Panc1 (cell line): ENCODE measurements around the gene CADPS2. TPM values are rescaled to one million over a fixed set of nuclear protein-coding genes. Genes with fewer than 3 reads are reported as not detected.

Experiments
- ATAC-seq: fragments of 200-7000 bp; cut with Tn5 transposase; 2 replicates; pipeline ENCODE4 v1.9.1; 2020; ENCODE audit warnings: mild to moderate bottlenecking, moderate library complexity
- BruUV-seq: library from RNA; stranded (reverse); fragments of 400-500 nt; replicated peaks from 2 replicates; lab custom pipeline; 2021; lab: Mats Ljungman, UMichigan
- CTCF ChIA-PET: fragments of 300-600 bp; sonication (Branson Sonifier 250); formaldehyde crosslinking; loops from one replicate; lab custom pipeline; 2022; ENCODE audit warnings: antibody characterized with exemption; lab: Charles Lee
- POLR2A ChIA-PET: fragments of 300-600 bp; sonication (Branson Sonifier 250); formaldehyde crosslinking; loops from one replicate; lab custom pipeline; 2022; ENCODE audit warnings: antibody characterized with exemption; lab: Charles Lee
- DNase-seq: peaks from one replicate; pipeline ENCODE4 v3.0.0-alpha.2; 2010; ENCODE audit warnings: low read depth, low spot score
- H3K27ac ChIP-seq: 2 replicates; pipeline ENCODE4 v1.5.1; 2011; ENCODE audit warnings: mild to moderate bottlenecking, low read length, inconsistent platforms
- H3K27me3 ChIP-seq: fragments of 200-500 bp; sonication (Bioruptor generic); 2 replicates; pipeline ENCODE4 v1.6.0; 2014; ENCODE audit warnings: low read length, inconsistent platforms; ENCODE audit not compliant: control insufficient read depth, insufficient read depth
- H3K36me3 ChIP-seq: fragments of 200-500 bp; sonication (Bioruptor generic); 2 replicates; pipeline ENCODE4 v1.5.1; 2014; ENCODE audit warnings: inconsistent platforms, mild to moderate bottlenecking, low read length, moderate library complexity; ENCODE audit not compliant: control insufficient read depth, insufficient read depth
- H3K4me1 ChIP-seq: 2 replicates; pipeline ENCODE4 v1.5.1; 2011; ENCODE audit warnings: inconsistent platforms, mild to moderate bottlenecking, low read length, moderate library complexity; ENCODE audit not compliant: control insufficient read depth, insufficient read depth
- H3K4me3 ChIP-seq, 2 experiments: 2 replicates each; pipeline ENCODE4 v1.5.1; 2011 to 2012; ENCODE audit warnings: low read depth in 2 of 2, low read length in 2 of 2, mild to moderate bottlenecking in 2 of 2, inconsistent platforms in 1 of 2, moderate library complexity in 1 of 2
- H3K9me3 ChIP-seq: fragments of 200-500 bp; sonication (Bioruptor generic); 2 replicates; pipeline ENCODE4 v1.5.1; 2014; ENCODE audit warnings: low read depth, mild to moderate bottlenecking, inconsistent platforms, low read length, moderate library complexity; ENCODE audit not compliant: control insufficient read depth, insufficient read depth
- POLR2AphosphoS5 ChIP-seq: IDR thresholded peaks from 2 replicates; pipeline ENCODE4 v1.6.1; 2012; ENCODE audit warnings: mild to moderate bottlenecking, low read depth, low read length, moderate library complexity
- SIN3A ChIP-seq: IDR thresholded peaks from 2 replicates; pipeline ENCODE4 v1.6.1; 2012; ENCODE audit warnings: low read depth, mild to moderate bottlenecking, low read length, moderate library complexity, borderline replicate concordance; ENCODE audit not compliant: insufficient read depth
- TCF7L2 ChIP-seq: IDR thresholded peaks from 2 replicates; pipeline ENCODE4 v1.6.1; 2011; ENCODE audit warnings: mild to moderate bottlenecking, low read depth, low read length, inconsistent platforms
- in situ Hi-C: cut with HindIII; loops from 2 replicates; pipeline ENCODE4 v1.10.0; 2016; ENCODE audit warnings: low sequenced_read_pairs, low pct_unique_long_range_greater_than_20kb
- intact Hi-C: fragments of 100-400 bp; cut with micrococcal nuclease; formaldehyde crosslinking; loops from one replicate; pipeline ENCODE4 v1.10.0; 2022; ENCODE audit not compliant: unreplicated experiment
- total RNA-seq: library from RNA; stranded (reverse); gene quantifications from one replicate; pipeline ENCODE4 v1.2.1, GENCODE V29; 2021; ENCODE audit not compliant: unreplicated experiment
- TF ChIP-seq, protein P1 (sequence below): fragments of 450-650 bp; IDR thresholded peaks from 2 replicates; pipeline ENCODE4 v1.5.1; 2017; ENCODE audit warnings: mild to moderate bottlenecking
- TF ChIP-seq, protein P2 (sequence below), 2 experiments: IDR thresholded peaks; 2 replicates each; pipeline ENCODE4 v1.6.1; 2011 to 2012; ENCODE audit warnings: low read depth in 2 of 2, control low read depth in 1 of 2, low read length in 1 of 2, mild to moderate bottlenecking in 1 of 2, moderate library complexity in 1 of 2; ENCODE audit not compliant: insufficient read depth in 1 of 2

The CADPS2 gene
- total RNA-seq, 1 experiment from 2014 or later: 1.6 TPM

DNA sequence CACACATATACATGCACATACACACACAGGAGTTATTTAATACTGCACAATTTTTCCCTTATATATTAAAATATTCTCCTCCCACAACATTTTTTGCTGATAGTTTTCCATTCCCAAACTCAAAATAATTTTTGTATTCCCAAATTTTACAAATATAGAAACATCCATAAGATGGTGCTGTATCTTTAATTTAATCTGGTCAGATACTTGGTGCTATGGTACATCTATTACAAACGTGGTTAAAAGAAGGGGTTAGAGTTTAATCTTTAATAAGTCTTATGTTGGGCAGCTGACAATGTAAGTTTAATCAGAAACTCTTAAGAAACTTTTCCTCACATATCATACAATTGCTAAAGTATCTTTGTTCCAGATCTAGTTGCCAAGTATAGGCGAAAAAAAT lies 10.2 kb upstream of the CADPS2 start:
- Histone ChIP-seq H3K27me3 (no peaks in the 10 kb centered on the region; the same call in 1 of the 2 replicates), H3K36me3 (no peaks in the 10 kb centered on the region), H3K4me3 (no peak overlapping the region), H3K27ac (no peak overlapping the region), H3K9me3 (no peaks in the 10 kb centered on the region), H3K4me1 (no peaks in the 10 kb centered on the region)
- intact Hi-C loops (no loop called here), in situ Hi-C loops (no loop called here)
- CTCF ChIA-PET: no interaction called here
- ATAC-seq (no peak), DNase-seq (no peak)
- POLR2A ChIA-PET: no interaction called here
- TF ChIP-seq SIN3A (no peak), TCF7L2 (no peak), POLR2AphosphoS5 (no peak)
- TF ChIP-seq, protein P1, sequence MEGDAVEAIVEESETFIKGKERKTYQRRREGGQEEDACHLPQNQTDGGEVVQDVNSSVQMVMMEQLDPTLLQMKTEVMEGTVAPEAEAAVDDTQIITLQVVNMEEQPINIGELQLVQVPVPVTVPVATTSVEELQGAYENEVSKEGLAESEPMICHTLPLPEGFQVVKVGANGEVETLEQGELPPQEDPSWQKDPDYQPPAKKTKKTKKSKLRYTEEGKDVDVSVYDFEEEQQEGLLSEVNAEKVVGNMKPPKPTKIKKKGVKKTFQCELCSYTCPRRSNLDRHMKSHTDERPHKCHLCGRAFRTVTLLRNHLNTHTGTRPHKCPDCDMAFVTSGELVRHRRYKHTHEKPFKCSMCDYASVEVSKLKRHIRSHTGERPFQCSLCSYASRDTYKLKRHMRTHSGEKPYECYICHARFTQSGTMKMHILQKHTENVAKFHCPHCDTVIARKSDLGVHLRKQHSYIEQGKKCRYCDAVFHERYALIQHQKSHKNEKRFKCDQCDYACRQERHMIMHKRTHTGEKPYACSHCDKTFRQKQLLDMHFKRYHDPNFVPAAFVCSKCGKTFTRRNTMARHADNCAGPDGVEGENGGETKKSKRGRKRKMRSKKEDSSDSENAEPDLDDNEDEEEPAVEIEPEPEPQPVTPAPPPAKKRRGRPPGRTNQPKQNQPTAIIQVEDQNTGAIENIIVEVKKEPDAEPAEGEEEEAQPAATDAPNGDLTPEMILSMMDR: no peak
- TF ChIP-seq, protein P2, sequence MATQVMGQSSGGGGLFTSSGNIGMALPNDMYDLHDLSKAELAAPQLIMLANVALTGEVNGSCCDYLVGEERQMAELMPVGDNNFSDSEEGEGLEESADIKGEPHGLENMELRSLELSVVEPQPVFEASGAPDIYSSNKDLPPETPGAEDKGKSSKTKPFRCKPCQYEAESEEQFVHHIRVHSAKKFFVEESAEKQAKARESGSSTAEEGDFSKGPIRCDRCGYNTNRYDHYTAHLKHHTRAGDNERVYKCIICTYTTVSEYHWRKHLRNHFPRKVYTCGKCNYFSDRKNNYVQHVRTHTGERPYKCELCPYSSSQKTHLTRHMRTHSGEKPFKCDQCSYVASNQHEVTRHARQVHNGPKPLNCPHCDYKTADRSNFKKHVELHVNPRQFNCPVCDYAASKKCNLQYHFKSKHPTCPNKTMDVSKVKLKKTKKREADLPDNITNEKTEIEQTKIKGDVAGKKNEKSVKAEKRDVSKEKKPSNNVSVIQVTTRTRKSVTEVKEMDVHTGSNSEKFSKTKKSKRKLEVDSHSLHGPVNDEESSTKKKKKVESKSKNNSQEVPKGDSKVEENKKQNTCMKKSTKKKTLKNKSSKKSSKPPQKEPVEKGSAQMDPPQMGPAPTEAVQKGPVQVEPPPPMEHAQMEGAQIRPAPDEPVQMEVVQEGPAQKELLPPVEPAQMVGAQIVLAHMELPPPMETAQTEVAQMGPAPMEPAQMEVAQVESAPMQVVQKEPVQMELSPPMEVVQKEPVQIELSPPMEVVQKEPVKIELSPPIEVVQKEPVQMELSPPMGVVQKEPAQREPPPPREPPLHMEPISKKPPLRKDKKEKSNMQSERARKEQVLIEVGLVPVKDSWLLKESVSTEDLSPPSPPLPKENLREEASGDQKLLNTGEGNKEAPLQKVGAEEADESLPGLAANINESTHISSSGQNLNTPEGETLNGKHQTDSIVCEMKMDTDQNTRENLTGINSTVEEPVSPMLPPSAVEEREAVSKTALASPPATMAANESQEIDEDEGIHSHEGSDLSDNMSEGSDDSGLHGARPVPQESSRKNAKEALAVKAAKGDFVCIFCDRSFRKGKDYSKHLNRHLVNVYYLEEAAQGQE (IDR thresholded peaks at IDR 0.05; ENCODE audit: insufficient read depth in 1 of 2, low read depth in 2 of 2, low read length in 1 of 2): no peak
- BruUV-seq: no TSS peak

DNA sequence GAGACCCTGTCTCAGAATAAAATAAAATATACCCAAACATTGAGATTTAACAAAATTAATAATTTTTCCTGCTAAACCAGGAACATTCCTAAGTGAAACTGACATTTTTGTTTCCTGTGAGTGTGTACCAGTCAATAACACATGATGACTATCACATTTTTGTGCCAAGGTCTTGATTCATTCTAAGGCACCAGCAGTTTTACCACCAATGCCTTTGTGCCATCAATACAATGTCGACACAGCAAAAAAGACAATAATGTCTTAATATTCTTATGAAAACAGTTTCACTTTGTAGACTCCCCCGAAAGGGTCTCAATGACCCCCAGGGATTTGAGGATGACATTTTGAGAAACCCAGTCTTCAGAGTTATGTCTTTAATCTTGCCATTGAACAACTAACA lies 7.2 kb upstream of the CADPS2 start:
- Histone ChIP-seq H3K9me3 (no peaks in the 10 kb centered on the region), H3K36me3 (no peaks in the 10 kb centered on the region), H3K27me3 (no peaks in the 10 kb centered on the region; the same call in 1 of the 2 replicates), H3K4me1 (no peaks in the 10 kb centered on the region), H3K27ac (no peak overlapping the region), H3K4me3 (no peak overlapping the region)
- DNase-seq (no peak), ATAC-seq (no peak)
- ChIA-PET CTCF (no interaction called here), POLR2A (interaction anchor here (0.7 kb wide), 1 partner anchor 121 kb away, joined by 3 read pairs; no protein-coding TSS in a partner anchor)
- BruUV-seq: no TSS peak
- in situ Hi-C loops: no loop called here
- intact Hi-C loops: no loop called here
- TF ChIP-seq TCF7L2: no peak
- TF ChIP-seq, protein P1: no peak
- TF ChIP-seq SIN3A: no peak
- TF ChIP-seq, protein P2 (IDR thresholded peaks at IDR 0.05; ENCODE audit: insufficient read depth in 1 of 2, low read depth in 2 of 2, low read length in 1 of 2): no peak
- TF ChIP-seq POLR2AphosphoS5: no peak
